HepG2 (cell line): Measurements from ENCODE around the gene ATP7B. TPM values are rescaled to one million over a fixed set of nuclear protein-coding genes. Genes with fewer than 3 reads are reported as not detected.

Source experiments
- ATF7 ChIP-seq, 2 experiments: fragments of 450-650 bp in 1 of 2; sonication (generic) in 1 of 2; formaldehyde crosslinking in 1 of 2; IDR thresholded peaks; 2 replicates each; pipeline versions ENCODE4 v1.4.0 to v1.6.1; 2016 to 2020; ENCODE audit warnings: antibody characterized with exemption in 1 of 2, mild to moderate bottlenecking in 1 of 2, missing genetic modification reagents in 1 of 2
- BCL6 ChIP-seq: IDR thresholded peaks from 2 replicates; pipeline ENCODE4 v1.6.1; 2016; ENCODE audit warnings: missing genetic modification reagents, missing compliant biosample characterization
- ISX ChIP-seq: sonication (generic); formaldehyde crosslinking; conservative IDR thresholded peaks from 2 replicates; pipeline ENCODE4 v1.5.0; 2020; ENCODE audit warnings: missing genetic modification reagents
- KDM3A ChIP-seq: IDR thresholded peaks from 2 replicates; pipeline ENCODE4 v1.6.1; 2018; ENCODE audit warnings: low read depth, missing compliant biosample characterization
- MEIS2 ChIP-seq: sonication (generic); formaldehyde crosslinking; IDR thresholded peaks from 2 replicates; pipeline ENCODE4 v1.9.0; 2021; ENCODE audit warnings: mild to moderate bottlenecking, missing genetic modification reagents
- NFYB ChIP-seq: sonication (generic); formaldehyde crosslinking; IDR thresholded peaks from 2 replicates; pipeline ENCODE4 v1.4.0; 2020; ENCODE audit warnings: missing genetic modification reagents
- RBM22 ChIP-seq: fragments of 200-400 bp; formaldehyde crosslinking; optimal IDR thresholded peaks from 2 replicates; pipeline ENCODE3; 2017; ENCODE audit warnings: mild to moderate bottlenecking, low read length, moderate library complexity
- RFX3 ChIP-seq: IDR thresholded peaks from 2 replicates; pipeline ENCODE4 v1.6.1; 2016; ENCODE audit warnings: missing biosample characterization, missing genetic modification reagents
- RXRA ChIP-seq: sonication (generic); formaldehyde crosslinking; IDR thresholded peaks from 2 replicates; pipeline ENCODE4 v1.5.1; 2020; ENCODE audit warnings: missing genetic modification reagents
- SATB2 ChIP-seq: sonication (generic); formaldehyde crosslinking; IDR thresholded peaks from 2 replicates; pipeline ENCODE4 v1.5.0; 2020; ENCODE audit warnings: missing genetic modification reagents
- SIX4 ChIP-seq: sonication (generic); formaldehyde crosslinking; IDR thresholded peaks from 2 replicates; pipeline ENCODE4 v1.4.0; 2020; ENCODE audit warnings: missing genetic modification reagents
- SKI ChIP-seq: fragments of 450-650 bp; IDR thresholded peaks from one replicate; pipeline ENCODE4 v1.6.1; 2018; ENCODE audit warnings: mild to moderate bottlenecking; ENCODE audit not compliant: partially characterized antibody
- ZBTB20 ChIP-seq: sonication (generic); formaldehyde crosslinking; IDR thresholded peaks from 2 replicates; pipeline ENCODE4 v1.8.1; 2023; ENCODE audit warnings: missing genetic modification reagents, low read depth, mild to moderate bottlenecking, borderline replicate concordance
- ZFAT ChIP-seq: sonication (generic); formaldehyde crosslinking; conservative IDR thresholded peaks from 2 replicates; pipeline ENCODE4 v1.8.1; 2023; ENCODE audit warnings: missing genetic modification reagents, inconsistent platforms
- ZNF496 ChIP-seq: sonication (generic); formaldehyde crosslinking; IDR thresholded peaks from 2 replicates; pipeline ENCODE4 v1.8.1; 2023; ENCODE audit warnings: mild to moderate bottlenecking, moderate library complexity, missing genetic modification reagents; ENCODE audit not compliant: insufficient replicate concordance
- ZNF556 ChIP-seq: sonication (generic); formaldehyde crosslinking; IDR thresholded peaks from 2 replicates; pipeline ENCODE4 v1.4.0; 2020; ENCODE audit warnings: mild to moderate bottlenecking, missing genetic modification reagents, borderline replicate concordance
- ZNF724P ChIP-seq: sonication (generic); formaldehyde crosslinking; IDR thresholded peaks from 2 replicates; pipeline ENCODE4 v1.8.0; 2022; ENCODE audit warnings: missing genetic modification reagents, borderline replicate concordance
- polyA plus RNA-seq, 8 experiments: library from polyadenylated mRNA; depleted of rRNA in 3 of 8; stranded (reverse) in 7 of 8; unstranded in 1 of 8; fragments of >200 nt; fragmentation: Illumina TruSeq in 4 of 8; extraction: Trizol in 4 of 8; gene quantifications; 2 replicates each; pipeline versions ENCODE4 v1.2.1 to v1.2.3, GENCODE V29; 2011 to 2016; ENCODE audit warnings: low read depth in 4 of 8, missing spikeins in 1 of 8, mixed read lengths in 1 of 8; ENCODE audit not compliant: insufficient read depth in 1 of 8
- total RNA-seq, 5 experiments: library from RNA; depleted of rRNA; stranded (reverse); fragments of >200 nt; fragmentation: Illumina TruSeq; extraction: Trizol; gene quantifications; 2 replicates each; pipeline ENCODE4 v1.2.3, GENCODE V29; 2016; ENCODE audit warnings: low read depth in 1 of 5
- TF ChIP-seq, protein P1 (sequence below): sonication (generic); formaldehyde crosslinking; IDR thresholded peaks from 2 replicates; pipeline ENCODE4 v1.5.0; 2020; ENCODE audit warnings: mild to moderate bottlenecking, low read depth, missing genetic modification reagents, borderline replicate concordance
- TF ChIP-seq, protein P2 (sequence below): sonication (generic); formaldehyde crosslinking; IDR thresholded peaks from 2 replicates; pipeline ENCODE4 v1.4.0; 2020; ENCODE audit warnings: missing genetic modification reagents
- TF ChIP-seq, protein P3 (sequence below): sonication (generic); formaldehyde crosslinking; IDR thresholded peaks from 2 replicates; pipeline ENCODE4 v1.8.1; 2023; ENCODE audit warnings: mild to moderate bottlenecking, inconsistent platforms, moderate library complexity, missing genetic modification reagents, borderline replicate concordance
- TF ChIP-seq, protein P4 (sequence below): sonication (generic); formaldehyde crosslinking; IDR thresholded peaks from 2 replicates; pipeline ENCODE4 v1.5.1; 2020; ENCODE audit warnings: missing genetic modification reagents, mild to moderate bottlenecking, borderline replicate concordance
- TF ChIP-seq, protein P5 (sequence below): sonication (generic); formaldehyde crosslinking; IDR thresholded peaks from 2 replicates; pipeline ENCODE4 v1.5.0; 2020; ENCODE audit warnings: mild to moderate bottlenecking, missing genetic modification reagents

The ATP7B gene
- total and polyA plus RNA-seq, 2 of the 13 experiments (the other 11 are each of a cell fraction or from before 2014, with no cell fraction given), result 31.8 to 57.4 TPM

DNA sequence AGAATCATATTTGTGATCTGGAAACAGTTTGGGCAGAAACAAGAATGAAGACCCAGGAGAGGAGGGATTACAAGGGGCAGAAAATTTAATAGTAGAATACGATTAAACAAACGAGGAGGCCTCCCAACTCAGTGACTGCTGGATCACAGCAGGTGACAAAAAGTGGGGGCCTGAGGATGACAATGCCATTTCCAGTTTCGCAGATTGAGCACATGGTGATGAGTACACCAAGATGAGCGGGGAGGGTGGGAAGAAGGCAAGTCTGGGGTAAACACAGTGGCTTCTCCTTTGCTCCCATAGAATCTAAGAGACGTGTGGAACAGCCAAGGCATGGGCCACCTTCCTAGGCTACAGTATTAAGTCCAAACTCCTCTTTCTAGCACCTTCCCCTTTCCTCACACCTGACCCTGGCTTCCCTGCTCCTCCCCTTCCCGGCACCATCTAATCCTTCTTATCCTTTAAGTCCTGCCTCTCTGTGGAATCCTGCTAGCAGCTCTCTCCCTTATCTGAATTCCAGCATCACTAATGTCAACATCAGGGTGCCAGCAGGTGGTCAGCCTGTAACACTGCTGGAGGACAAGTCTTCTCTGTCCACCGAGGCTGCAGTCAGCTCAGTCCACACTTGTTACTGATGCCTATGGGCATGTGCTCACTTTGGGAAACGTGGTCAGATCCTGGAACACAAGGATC is 13.5 kb downstream of the ATP7B start (continued):
- TF ChIP-seq ZNF496, result no peak
- TF ChIP-seq SIX4 (CRISPR knock-in tag), result peak; percentile 93
- TF ChIP-seq ATF7 (IDR thresholded peaks at IDR 0.05), result no peak
- no peak for TF ChIP-seq ATF7 (CRISPR knock-in tag; IDR thresholded peaks at IDR 0.05)
- TF ChIP-seq, protein P1, sequence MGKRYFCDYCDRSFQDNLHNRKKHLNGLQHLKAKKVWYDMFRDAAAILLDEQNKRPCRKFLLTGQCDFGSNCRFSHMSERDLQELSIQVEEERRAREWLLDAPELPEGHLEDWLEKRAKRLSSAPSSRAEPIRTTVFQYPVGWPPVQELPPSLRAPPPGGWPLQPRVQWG, result no peak
- peak; percentile 39; the same call in 1 of the 2 replicates for TF ChIP-seq KDM3A (CRISPR knock-in tag)
- TF ChIP-seq ZNF556 (CRISPR knock-in tag), result peak; percentile 47; the same call in 1 of the 2 replicates
- TF ChIP-seq BCL6 (CRISPR knock-in tag), result peak; percentile 79
- 0 out of 2 replicates have a peak, but pooled peaks have one; percentile 41 for TF ChIP-seq ZNF724P (CRISPR knock-in tag)
- peak; percentile 24 for TF ChIP-seq SKI
- no peak for TF ChIP-seq RBM22
- TF ChIP-seq NFYB (CRISPR knock-in tag), result no peak
- no peak for TF ChIP-seq MEIS2 (CRISPR knock-in tag)
- no peak for TF ChIP-seq ISX (CRISPR knock-in tag)
- TF ChIP-seq SATB2 (CRISPR knock-in tag), result no peak
- TF ChIP-seq ZBTB20 (CRISPR knock-in tag), result no peak
- no peak for TF ChIP-seq ZFAT (CRISPR knock-in tag)
- TF ChIP-seq, protein P2, sequence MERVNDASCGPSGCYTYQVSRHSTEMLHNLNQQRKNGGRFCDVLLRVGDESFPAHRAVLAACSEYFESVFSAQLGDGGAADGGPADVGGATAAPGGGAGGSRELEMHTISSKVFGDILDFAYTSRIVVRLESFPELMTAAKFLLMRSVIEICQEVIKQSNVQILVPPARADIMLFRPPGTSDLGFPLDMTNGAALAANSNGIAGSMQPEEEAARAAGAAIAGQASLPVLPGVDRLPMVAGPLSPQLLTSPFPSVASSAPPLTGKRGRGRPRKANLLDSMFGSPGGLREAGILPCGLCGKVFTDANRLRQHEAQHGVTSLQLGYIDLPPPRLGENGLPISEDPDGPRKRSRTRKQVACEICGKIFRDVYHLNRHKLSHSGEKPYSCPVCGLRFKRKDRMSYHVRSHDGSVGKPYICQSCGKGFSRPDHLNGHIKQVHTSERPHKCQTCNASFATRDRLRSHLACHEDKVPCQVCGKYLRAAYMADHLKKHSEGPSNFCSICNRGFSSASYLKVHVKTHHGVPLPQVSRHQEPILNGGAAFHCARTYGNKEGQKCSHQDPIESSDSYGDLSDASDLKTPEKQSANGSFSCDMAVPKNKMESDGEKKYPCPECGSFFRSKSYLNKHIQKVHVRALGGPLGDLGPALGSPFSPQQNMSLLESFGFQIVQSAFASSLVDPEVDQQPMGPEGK (CRISPR knock-in tag), result peak; percentile 72
- TF ChIP-seq, protein P3, sequence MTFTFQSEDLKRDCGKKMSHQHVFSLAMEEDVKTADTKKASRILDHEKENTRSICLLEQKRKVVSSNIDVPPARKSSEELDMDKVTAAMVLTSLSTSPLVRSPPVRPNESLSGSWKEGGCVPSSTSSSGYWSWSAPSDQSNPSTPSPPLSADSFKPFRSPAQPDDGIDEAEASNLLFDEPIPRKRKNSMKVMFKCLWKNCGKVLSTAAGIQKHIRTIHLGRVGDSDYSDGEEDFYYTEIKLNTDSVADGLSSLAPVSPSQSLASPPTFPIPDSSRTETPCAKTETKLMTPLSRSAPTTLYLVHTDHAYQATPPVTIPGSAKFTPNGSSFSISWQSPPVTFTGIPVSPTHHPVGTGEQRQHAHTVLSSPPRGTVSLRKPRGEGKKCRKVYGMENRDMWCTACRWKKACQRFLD, result no peak
- peak; percentile 79; the same call in 1 of the 2 replicates for TF ChIP-seq RXRA (CRISPR knock-in tag)
- no peak for TF ChIP-seq RFX3 (CRISPR knock-in tag)
- TF ChIP-seq, protein P4, sequence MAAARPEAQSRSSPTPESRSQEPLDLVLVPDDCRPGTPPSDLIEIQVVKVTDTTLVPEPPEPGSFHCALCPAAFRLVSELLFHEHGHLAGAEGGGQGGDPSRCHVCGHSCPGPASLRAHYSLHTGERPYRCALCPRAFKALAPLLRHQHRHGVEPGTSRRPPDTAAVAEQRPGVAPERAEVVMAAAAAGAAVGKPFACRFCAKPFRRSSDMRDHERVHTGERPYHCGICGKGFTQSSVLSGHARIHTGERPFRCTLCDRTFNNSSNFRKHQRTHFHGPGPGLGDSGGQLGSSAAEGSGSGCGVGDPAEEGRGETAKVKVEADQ (CRISPR knock-in tag), result no peak
- TF ChIP-seq, protein P5, sequence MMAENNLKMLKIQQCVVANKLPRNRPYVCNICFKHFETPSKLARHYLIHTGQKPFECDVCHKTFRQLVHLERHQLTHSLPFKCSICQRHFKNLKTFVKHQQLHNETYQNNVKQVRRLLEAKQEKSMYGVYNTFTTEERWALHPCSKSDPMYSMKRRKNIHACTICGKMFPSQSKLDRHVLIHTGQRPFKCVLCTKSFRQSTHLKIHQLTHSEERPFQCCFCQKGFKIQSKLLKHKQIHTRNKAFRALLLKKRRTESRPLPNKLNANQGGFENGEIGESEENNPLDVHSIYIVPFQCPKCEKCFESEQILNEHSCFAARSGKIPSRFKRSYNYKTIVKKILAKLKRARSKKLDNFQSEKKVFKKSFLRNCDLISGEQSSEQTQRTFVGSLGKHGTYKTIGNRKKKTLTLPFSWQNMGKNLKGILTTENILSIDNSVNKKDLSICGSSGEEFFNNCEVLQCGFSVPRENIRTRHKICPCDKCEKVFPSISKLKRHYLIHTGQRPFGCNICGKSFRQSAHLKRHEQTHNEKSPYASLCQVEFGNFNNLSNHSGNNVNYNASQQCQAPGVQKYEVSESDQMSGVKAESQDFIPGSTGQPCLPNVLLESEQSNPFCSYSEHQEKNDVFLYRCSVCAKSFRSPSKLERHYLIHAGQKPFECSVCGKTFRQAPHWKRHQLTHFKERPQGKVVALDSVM (CRISPR knock-in tag), result no peak; the same call in 1 of the 2 replicates
